Chondrocyte (in vitro differentiated cells): ENCODE data around the gene BCAM. TPM values are rescaled to one million over a fixed set of nuclear protein-coding genes. Genes with fewer than 3 reads are reported as not detected.

ENCODE experiments used
- DNase-seq: peaks from one replicate; pipeline ENCODE4 v3.0.0; 2021; ENCODE audit warnings: mixed read lengths, low spot score
- H3K27ac Mint-ChIP-seq: one replicate; pipeline ENCODE4 v1.8.0; 2021; ENCODE audit warnings: mild to moderate bottlenecking, moderate library complexity, mixed read lengths; ENCODE audit not compliant: unreplicated experiment
- H3K27me3 Mint-ChIP-seq: 2 replicates; pipeline ENCODE4 v1.8.0; 2021; ENCODE audit warnings: low read depth, mixed read lengths
- H3K36me3 Mint-ChIP-seq: 2 replicates; pipeline ENCODE4 v1.8.0; 2021; ENCODE audit warnings: low read depth, mixed read lengths
- H3K4me1 Mint-ChIP-seq: 2 replicates; pipeline ENCODE4 v1.8.0; 2021; ENCODE audit warnings: low read depth, mild to moderate bottlenecking, mixed read lengths
- H3K4me3 Mint-ChIP-seq: one replicate; pipeline ENCODE4 v1.8.0; 2021; ENCODE audit warnings: mild to moderate bottlenecking, moderate library complexity, mixed read lengths; ENCODE audit not compliant: unreplicated experiment
- H3K9me3 Mint-ChIP-seq: 2 replicates; pipeline ENCODE4 v1.8.0; 2021; ENCODE audit warnings: low read depth, mixed read lengths
- total RNA-seq: library from RNA; stranded (reverse); gene quantifications from 3 replicates; pipeline ENCODE4 v1.2.1, GENCODE V29; 2021
- TF ChIP-seq, protein P1 (sequence below): fragments of 200-600 bp; sonication (generic); IDR thresholded peaks from 2 replicates; pipeline ENCODE4 v1.5.0; 2021; ENCODE audit warnings: antibody characterized with exemption, mild to moderate bottlenecking, moderate library complexity

BCAM gene
- total RNA-seq, 1 donor from 2014 or later = 15.1 TPM

- Mint-ChIP-seq H3K9me3 (no peaks in the 10 kb centered on the region), H3K36me3 (peaks cover 11% of the 10 kb centered on the region), H3K27me3 (peaks cover 4% of the 10 kb centered on the region), H3K27ac (no peak overlapping the region), H3K4me3 (no peak overlapping the region), H3K4me1 (peaks cover 21% of the 10 kb centered on the region)
- TF ChIP-seq, protein P1, sequence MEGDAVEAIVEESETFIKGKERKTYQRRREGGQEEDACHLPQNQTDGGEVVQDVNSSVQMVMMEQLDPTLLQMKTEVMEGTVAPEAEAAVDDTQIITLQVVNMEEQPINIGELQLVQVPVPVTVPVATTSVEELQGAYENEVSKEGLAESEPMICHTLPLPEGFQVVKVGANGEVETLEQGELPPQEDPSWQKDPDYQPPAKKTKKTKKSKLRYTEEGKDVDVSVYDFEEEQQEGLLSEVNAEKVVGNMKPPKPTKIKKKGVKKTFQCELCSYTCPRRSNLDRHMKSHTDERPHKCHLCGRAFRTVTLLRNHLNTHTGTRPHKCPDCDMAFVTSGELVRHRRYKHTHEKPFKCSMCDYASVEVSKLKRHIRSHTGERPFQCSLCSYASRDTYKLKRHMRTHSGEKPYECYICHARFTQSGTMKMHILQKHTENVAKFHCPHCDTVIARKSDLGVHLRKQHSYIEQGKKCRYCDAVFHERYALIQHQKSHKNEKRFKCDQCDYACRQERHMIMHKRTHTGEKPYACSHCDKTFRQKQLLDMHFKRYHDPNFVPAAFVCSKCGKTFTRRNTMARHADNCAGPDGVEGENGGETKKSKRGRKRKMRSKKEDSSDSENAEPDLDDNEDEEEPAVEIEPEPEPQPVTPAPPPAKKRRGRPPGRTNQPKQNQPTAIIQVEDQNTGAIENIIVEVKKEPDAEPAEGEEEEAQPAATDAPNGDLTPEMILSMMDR = peak; percentile 19
- peak; percentile 92 for DNase-seq
Measured at GRCh38 chr19:44813070-44813840, 4.4 kb downstream of the BCAM start.

GRCh38 chr19:44813841-44814470 is 5.1 kb downstream of the BCAM start:
- H3K9me3 Mint-ChIP-seq = no peaks in the 10 kb centered on the region
- peaks cover 11% of the 10 kb centered on the region for H3K36me3 Mint-ChIP-seq
- H3K27ac Mint-ChIP-seq = no peak overlapping the region
- H3K4me1 Mint-ChIP-seq = peaks cover 17% of the 10 kb centered on the region
- DNase-seq = no peak
- TF ChIP-seq, protein P1 = no peak
- H3K27me3 Mint-ChIP-seq = peaks cover 4% of the 10 kb centered on the region
- no peak overlapping the region for H3K4me3 Mint-ChIP-seq

DNA sequence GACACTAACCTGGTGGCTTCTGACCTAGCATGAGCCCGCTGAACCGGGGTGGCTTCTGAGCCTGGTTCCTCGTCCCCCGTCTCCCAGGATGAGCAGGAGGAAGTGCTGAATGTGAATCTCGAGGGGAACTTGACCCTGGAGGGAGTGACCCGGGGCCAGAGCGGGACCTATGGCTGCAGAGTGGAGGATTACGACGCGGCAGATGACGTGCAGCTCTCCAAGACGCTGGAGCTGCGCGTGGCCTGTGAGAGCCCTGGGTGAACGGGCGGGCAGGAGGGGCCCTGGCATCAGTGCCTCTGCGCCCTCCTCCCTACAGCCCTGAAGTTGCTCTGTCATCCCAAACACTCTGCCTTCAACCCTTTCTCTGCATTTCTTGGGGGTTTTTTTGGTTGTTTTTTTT is 5.6 kb downstream of the BCAM start:
- no peak for DNase-seq
- Mint-ChIP-seq H3K4me3 (no peak overlapping the region), H3K36me3 (peaks cover 11% of the 10 kb centered on the region), H3K27ac (no peak overlapping the region), H3K9me3 (no peaks in the 10 kb centered on the region), H3K4me1 (peaks cover 11% of the 10 kb centered on the region), H3K27me3 (peaks cover 4% of the 10 kb centered on the region)
- TF ChIP-seq, protein P1 = no peak

GRCh38 chr19:44816301-44816700 is 7.4 kb downstream of the BCAM start:
- Mint-ChIP-seq H3K36me3 (peaks cover 11% of the 10 kb centered on the region), H3K9me3 (no peaks in the 10 kb centered on the region), H3K4me3 (no peak overlapping the region), H3K27ac (no peak overlapping the region), H3K27me3 (peaks cover 4% of the 10 kb centered on the region), H3K4me1 (no peaks in the 10 kb centered on the region)
- TF ChIP-seq, protein P1 = no peak
- DNase-seq = no peak

- H3K36me3 Mint-ChIP-seq = peaks cover 9% of the 10 kb centered on the region
- no peak overlapping the region for H3K4me3 Mint-ChIP-seq
- TF ChIP-seq, protein P1 = no peak
- peaks cover 9% of the 10 kb centered on the region for H3K4me1 Mint-ChIP-seq
- no peaks in the 10 kb centered on the region for H3K9me3 Mint-ChIP-seq
- H3K27ac Mint-ChIP-seq = no peak overlapping the region
- peaks cover 10% of the 10 kb centered on the region for H3K27me3 Mint-ChIP-seq
- DNase-seq = no peak
Measured at GRCh38 chr19:44817725-44818465, 9.0 kb downstream of the BCAM start.
